GM12872 (cell line): ENCODE measurements around the gene VILL.

Experiments used
- CTCF ChIP-seq: IDR thresholded peaks from 3 replicates; pipeline ENCODE4 v1.5.1; 2011; ENCODE audit warnings: low read depth, mild to moderate bottlenecking, low read length, moderate library complexity; ENCODE audit not compliant: insufficient read depth

Gene VILL

GRCh38 chr3:38018296-38019266 lies 28.0 kb downstream of the VILL start:
- TF ChIP-seq CTCF = no peak

- TF ChIP-seq CTCF = no peak
Measured at GRCh38 chr3:38019658-38020341, 29.2 kb downstream of the VILL start.

GRCh38 chr3:38020342-38020726 lies 29.7 kb downstream of the VILL start:
- no peak for TF ChIP-seq CTCF

- no peak for TF ChIP-seq CTCF
Measured at GRCh38 chr3:38021196-38021595, 30.6 kb downstream of the VILL start.

- TF ChIP-seq CTCF = no peak
Measured at GRCh38 chr3:38022301-38022700, 31.7 kb downstream of the VILL start.

GRCh38 chr3:38022896-38023709 lies 32.5 kb downstream of the VILL start:
- no peak for TF ChIP-seq CTCF

- TF ChIP-seq CTCF = no peak
Measured at GRCh38 chr3:38026856-38027255, 36.3 kb downstream of the VILL start.
